GM21360 (cell line): ENCODE results near the gene SFT2D3.

ENCODE experiments used
- ATAC-seq: cut with Tn5 transposase; IDR thresholded peaks from one replicate; pipeline ENCODE4 v1.9.1; 2021; ENCODE audit warnings: mild to moderate bottlenecking, moderate library complexity; ENCODE audit not compliant: unreplicated experiment

SFT2D3 gene

GRCh38 chr2:127739800-127740199 is 38.5 kb downstream of the SFT2D3 start:
- ATAC-seq, result no peak

GRCh38 chr2:127740665-127741288 is 39.5 kb downstream of the SFT2D3 start:
- no peak for ATAC-seq

- ATAC-seq, result no peak
Observed at GRCh38 chr2:127743477-127744026, 42.3 kb downstream of the SFT2D3 start.

GRCh38 chr2:127747621-127748020 is 46.3 kb downstream of the SFT2D3 start:
- ATAC-seq, result no peak

- peak; percentile 98 for ATAC-seq
Observed at GRCh38 chr2:127749537-127749936, 48.2 kb downstream of the SFT2D3 start.

- no peak for ATAC-seq
Observed at GRCh38 chr2:127753374-127753773, 52.1 kb downstream of the SFT2D3 start.

- no peak for ATAC-seq
Observed at GRCh38 chr2:127754186-127754585, 52.9 kb downstream of the SFT2D3 start.
